ENCODE results near the gene TUBE1. TPM values are rescaled to one million over a fixed set of nuclear protein-coding genes. Genes with fewer than 3 reads are reported as not detected.

The TUBE1 gene
- total and polyA plus RNA-seq, 2 of the 4 experiments (the other 2 are of a cell fraction): 7.9 to 8.6 TPM

DNA sequence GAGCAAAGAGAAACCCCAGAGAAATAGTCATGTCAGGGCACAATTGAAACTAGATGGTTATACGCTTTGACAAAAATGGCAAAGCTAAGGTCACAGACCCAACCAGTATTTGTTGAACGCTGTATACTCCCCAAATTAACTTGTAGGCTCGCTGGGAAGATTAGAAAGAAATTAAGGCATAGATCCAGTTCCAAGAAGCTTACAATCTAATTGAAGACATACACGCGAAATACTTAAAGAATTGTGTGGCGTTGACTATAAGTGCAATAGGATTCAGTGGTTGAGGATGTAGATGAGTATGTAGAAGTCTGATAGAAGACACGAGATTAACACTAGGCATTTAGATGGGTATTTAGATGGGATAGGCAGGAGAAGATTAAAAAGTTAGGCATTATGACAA is 634 bp upstream of the TUBE1 start:
- DNase-seq (peak; percentile 7), ATAC-seq (ENCODE audit: low read depth) (no peak)
- BruUV-seq (replicated peaks): no TSS peak
- no peaks in the 10 kb centered on the region for H3K9me1 ChIP-seq (ENCODE audit: insufficient read depth, low read length)
- ChIA-PET CTCF (interaction anchor here (0.7 to 2.4 kb wide), 6 partner anchors 8 to 85 kb away, joined by 3 to 13 read pairs (median 3); no protein-coding TSS in a partner anchor), POLR2A (ENCODE audit: unreplicated experiment) (no interaction called here)
- H3K4ac ChIP-seq (ENCODE audit: low read depth, low read length): peak overlapping the region; percentile 45; the same call in 1 of the 2 replicates
- in situ Hi-C loops (cut with MboI; ENCODE audit: low sequenced_read_pairs): no loop called here
- TF ChIP-seq POLR2A (IDR thresholded peaks at IDR 0.05; ENCODE audit: low read depth, low read length) (no peak), BHLHE40 (IDR thresholded peaks at IDR 0.05; ENCODE audit: low read depth, low read length) (no peak), MAZ (IDR thresholded peaks at IDR 0.05; ENCODE audit: borderline replicate concordance, low read depth, low read length) (no peak), RFX5 (IDR thresholded peaks at IDR 0.05; ENCODE audit: low read depth, low read length) (no peak), SMC3 (IDR thresholded peaks at IDR 0.05; ENCODE audit: low read depth, low read length) (no peak), FOS (IDR thresholded peaks at IDR 0.05; ENCODE audit: low read depth, low read length) (no peak), MAFK (IDR thresholded peaks at IDR 0.05; ENCODE audit: low read depth, low read length) (no peak), CHD1 (IDR thresholded peaks at IDR 0.05; ENCODE audit: low read depth, low read length) (no peak), ELK1 (IDR thresholded peaks at IDR 0.05; ENCODE audit: borderline replicate concordance, low read depth, low read length) (no peak), NFE2L2 (IDR thresholded peaks at IDR 0.05; ENCODE audit: low read depth, low read length) (no peak), RCOR1 (IDR thresholded peaks at IDR 0.05; ENCODE audit: insufficient replicate concordance, low read length) (no peak), CEBPB (IDR thresholded peaks at IDR 0.05; ENCODE audit: low read depth, low read length) (no peak), RAD21 (IDR thresholded peaks at IDR 0.05; ENCODE audit: low read length) (no peak), MXI1 (IDR thresholded peaks at IDR 0.05; ENCODE audit: borderline replicate concordance, low read depth, low read length) (no peak)
- TF ChIP-seq, protein P1, sequence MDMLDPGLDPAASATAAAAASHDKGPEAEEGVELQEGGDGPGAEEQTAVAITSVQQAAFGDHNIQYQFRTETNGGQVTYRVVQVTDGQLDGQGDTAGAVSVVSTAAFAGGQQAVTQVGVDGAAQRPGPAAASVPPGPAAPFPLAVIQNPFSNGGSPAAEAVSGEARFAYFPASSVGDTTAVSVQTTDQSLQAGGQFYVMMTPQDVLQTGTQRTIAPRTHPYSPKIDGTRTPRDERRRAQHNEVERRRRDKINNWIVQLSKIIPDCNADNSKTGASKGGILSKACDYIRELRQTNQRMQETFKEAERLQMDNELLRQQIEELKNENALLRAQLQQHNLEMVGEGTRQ (IDR thresholded peaks at IDR 0.05; ENCODE audit: low read depth, low read length): no peak
- TF ChIP-seq, protein P2, sequence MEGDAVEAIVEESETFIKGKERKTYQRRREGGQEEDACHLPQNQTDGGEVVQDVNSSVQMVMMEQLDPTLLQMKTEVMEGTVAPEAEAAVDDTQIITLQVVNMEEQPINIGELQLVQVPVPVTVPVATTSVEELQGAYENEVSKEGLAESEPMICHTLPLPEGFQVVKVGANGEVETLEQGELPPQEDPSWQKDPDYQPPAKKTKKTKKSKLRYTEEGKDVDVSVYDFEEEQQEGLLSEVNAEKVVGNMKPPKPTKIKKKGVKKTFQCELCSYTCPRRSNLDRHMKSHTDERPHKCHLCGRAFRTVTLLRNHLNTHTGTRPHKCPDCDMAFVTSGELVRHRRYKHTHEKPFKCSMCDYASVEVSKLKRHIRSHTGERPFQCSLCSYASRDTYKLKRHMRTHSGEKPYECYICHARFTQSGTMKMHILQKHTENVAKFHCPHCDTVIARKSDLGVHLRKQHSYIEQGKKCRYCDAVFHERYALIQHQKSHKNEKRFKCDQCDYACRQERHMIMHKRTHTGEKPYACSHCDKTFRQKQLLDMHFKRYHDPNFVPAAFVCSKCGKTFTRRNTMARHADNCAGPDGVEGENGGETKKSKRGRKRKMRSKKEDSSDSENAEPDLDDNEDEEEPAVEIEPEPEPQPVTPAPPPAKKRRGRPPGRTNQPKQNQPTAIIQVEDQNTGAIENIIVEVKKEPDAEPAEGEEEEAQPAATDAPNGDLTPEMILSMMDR (conservative IDR thresholded peaks at IDR 0.05; ENCODE audit: low read depth, low read length): no peak
- H3K56ac ChIP-seq (ENCODE audit: extremely low read depth, insufficient read depth, low read length): peak overlapping the region; percentile 7; the same call in 1 of the 2 replicates
- peak overlapping the region; percentile 25 to 82; a peak in 3 of 4 replicates for H4K8ac ChIP-seq (ENCODE audit: low read depth in 2 of 2, low read length in 2 of 2)
- H3K14ac ChIP-seq (replicated peaks; ENCODE audit: low read depth, low read length): peak overlapping the region; percentile 71
- no peak overlapping the region for H2BK20ac ChIP-seq (ENCODE audit: low read depth, low read length)
- H4K20me1 ChIP-seq (ENCODE audit: insufficient read depth, low read length): no peaks in the 10 kb centered on the region
- peak overlapping the region; percentile 4 for H2BK5ac ChIP-seq (ENCODE audit: low read depth, low read length, poor library complexity, severe bottlenecking)
- intact Hi-C loops (cut with micrococcal nuclease): loop anchor here (2.0 kb wide), 1 partner anchor 75 kb away; no protein-coding TSS in a partner anchor
- no CpG with 5 or more reads among the region's 7 CpGs for WGBS, 2 experiments (ENCODE audit: extremely low coverage in 2 of 2, insufficient read length in 1 of 2)
- H3K36me3 ChIP-seq (ENCODE audit: control insufficient read depth, insufficient read depth, low read length): no peaks in the 10 kb centered on the region
- peak overlapping the region; percentile 95 for H2AFZ ChIP-seq (replicated peaks; ENCODE audit: low read length, poor library complexity)
- peak overlapping the region; percentile 10; the same call in 1 of the 2 replicates for H4K5ac ChIP-seq (ENCODE audit: low read depth, low read length)
- H3K4me2 ChIP-seq (ENCODE audit: low read depth, low read length): peak overlapping the region; percentile 98
- H3K79me1 ChIP-seq (ENCODE audit: low read depth in 1 of 2, low read length in 2 of 2): peaks cover 3 to 7% of the 10 kb centered on the region in 2 experiments; a peak in 1 of 4 replicates
- H2BK120ac ChIP-seq (ENCODE audit: low read depth, low read length): 0 out of 2 replicates have a peak overlapping the region, but pooled peaks have one; percentile 39
- H3K4me3 ChIP-seq (ENCODE audit: insufficient read depth, low read depth, low read length): peak overlapping the region; percentile 69
- H2AK5ac ChIP-seq (ENCODE audit: low read depth, low read length): no peak overlapping the region
- H3K27ac ChIP-seq (ENCODE audit: insufficient read depth, low read length): no peak overlapping the region
- H2AK9ac ChIP-seq (replicated peaks; ENCODE audit: low read depth, low read length, poor library complexity): no peak overlapping the region
- no peaks in the 10 kb centered on the region for H3K4me1 ChIP-seq (ENCODE audit: control insufficient read depth, insufficient read depth, low read length)
- H3K9ac ChIP-seq (ENCODE audit: low read depth, low read length): peak overlapping the region; percentile 59; the same call in 1 of the 2 replicates
- H2BK15ac ChIP-seq (ENCODE audit: low read depth, low read length): no peak overlapping the region
- peak overlapping the region; percentile 75 for H3K23ac ChIP-seq (ENCODE audit: low read depth, low read length)
- dilution Hi-C loops (cut with HindIII; ENCODE audit: low sequenced_read_pairs, unreplicated experiment): no loop called here
- H4K91ac ChIP-seq (ENCODE audit: insufficient read depth, low read depth, low read length): 0 out of 2 replicates have a peak overlapping the region, but pooled peaks have one; percentile 9
- no peaks in the 10 kb centered on the region for H3K27me3 ChIP-seq (ENCODE audit: control insufficient read depth, insufficient read depth, low read length)
- H3K9me3 ChIP-seq (ENCODE audit: control insufficient read depth, insufficient read depth, low read length): no peaks in the 10 kb centered on the region
- no peak overlapping the region; the same call in 1 of the 2 replicates for H3K18ac ChIP-seq (ENCODE audit: low read depth, low read length)

Measured in IMR-90 (cell line).